Hematopoietic multipotent progenitor cell treated with erythropoietin and hydrocortisone succinate and interleukin-3 and kit ligand, for 8 days (in vitro differentiated cells): ENCODE measurements around the gene EIF6.
"Not testable (repeated sequence)": the region's sequence is repeated elsewhere in the genome, so short reads cannot be mapped to it uniquely, and the experiment has no call there.

ENCODE experiments used
- DNase-seq: peaks from one replicate; pipeline ENCODE4 v3.0.0-alpha.2; 2015

The EIF6 gene

GRCh38 chr20:35284267-35284991, at the start of gene EIF6:
Gene EIF6 (minus strand): TSS chr20:35284772. CDS start chr20:35284487, 285 bp downstream.
- peak; percentile 91 for DNase-seq

- no peak for DNase-seq
These were observed 49.0 kb upstream of the EIF6 start for GRCh38 chr20:35333606-35334005.

- DNase-seq, result no peak
These were observed 48.1 kb upstream of the EIF6 start for GRCh38 chr20:35332540-35333200.

GRCh38 chr20:35329435-35330139, 45.0 kb upstream of the EIF6 start:
- DNase-seq, result peak; percentile 72

- no peak for DNase-seq
These were observed 44.1 kb upstream of the EIF6 start for GRCh38 chr20:35328689-35329088.

- DNase-seq, result no peak
These were observed 43.6 kb upstream of the EIF6 start for GRCh38 chr20:35328095-35328685.

GRCh38 chr20:35327074-35327976, 42.8 kb upstream of the EIF6 start:
- DNase-seq, result no peak

GRCh38 chr20:35326740-35327073, 42.1 kb upstream of the EIF6 start:
- no peak for DNase-seq

- DNase-seq, result no peak
These were observed 41.6 kb upstream of the EIF6 start for GRCh38 chr20:35326021-35326739.

- DNase-seq, result peak; percentile 24
These were observed 40.8 kb upstream of the EIF6 start for GRCh38 chr20:35325401-35325800.

GRCh38 chr20:35320396-35321126, 36.0 kb upstream of the EIF6 start:
- no peak for DNase-seq

GRCh38 chr20:35319871-35320197, 35.3 kb upstream of the EIF6 start:
- DNase-seq, result no peak

- no peak for DNase-seq
These were observed 34.8 kb upstream of the EIF6 start for GRCh38 chr20:35319192-35319870.

- DNase-seq, result no peak
These were observed 34.1 kb upstream of the EIF6 start for GRCh38 chr20:35318502-35319157.

GRCh38 chr20:35317416-35318210, 33.0 kb upstream of the EIF6 start:
- no peak for DNase-seq

- no peak for DNase-seq
These were observed 31.5 kb upstream of the EIF6 start for GRCh38 chr20:35316086-35316485.

- DNase-seq, result not testable (repeated sequence)
These were observed 31.1 kb upstream of the EIF6 start for GRCh38 chr20:35315632-35316020.

GRCh38 chr20:35314816-35315631, 30.5 kb upstream of the EIF6 start:
- DNase-seq, result no peak
